H1 (cell line): ENCODE data around the gene PRSS22. TPM values are rescaled to one million over a fixed set of nuclear protein-coding genes. Genes with fewer than 3 reads are reported as not detected.

ENCODE experiments used
- CTCF ChIA-PET: fragments of 300-600 bp; sonication (Branson Sonifier 250); formaldehyde crosslinking; loops from one replicate; lab custom pipeline; 2021; ENCODE audit not compliant: partially characterized antibody; lab: Charles Lee
- POLR2A ChIA-PET: fragments of 300-600 bp; sonication (Branson Sonifier 250); formaldehyde crosslinking; loops from one replicate; lab custom pipeline; 2021; ENCODE audit warnings: inconsistent platforms; ENCODE audit not compliant: partially characterized antibody; lab: Charles Lee
- DNase-seq, 2 experiments: peaks; one replicate each; pipeline versions ENCODE4 v3.0.0 to v3.0.0-alpha.2; 2010 to 2022; ENCODE audit warnings: low spot score in 2 of 2, low read depth in 1 of 2, mixed read lengths in 1 of 2
- FAIRE-seq: peaks from 2 replicates; lab custom pipeline; 2011; peaks lifted over from hg19 to GRCh38; lab: Jason Lieb, UNC
- H2AFZ ChIP-seq: 2 replicates; pipeline ENCODE4 v1.8.1; 2012; ENCODE audit warnings: low read length, inconsistent platforms
- H2AK5ac ChIP-seq: 2 replicates; pipeline ENCODE4 v1.6.1; 2013; ENCODE audit warnings: low read depth, low read length
- H2BK120ac ChIP-seq: replicated peaks from 2 replicates; pipeline ENCODE3; 2013; ENCODE audit warnings: low read depth, low read length, inconsistent platforms
- H2BK12ac ChIP-seq: 2 replicates; pipeline ENCODE4 v1.6.1; 2013; ENCODE audit warnings: low read depth, low read length
- H2BK15ac ChIP-seq: 2 replicates; pipeline ENCODE4 v1.6.1; 2013; ENCODE audit warnings: low read length
- H2BK20ac ChIP-seq: 2 replicates; pipeline ENCODE4 v1.6.1; 2013; ENCODE audit warnings: low read length
- H2BK5ac ChIP-seq: 2 replicates; pipeline ENCODE4 v1.6.1; 2013; ENCODE audit warnings: low read depth, low read length
- H3K14ac ChIP-seq: 2 replicates; pipeline ENCODE4 v1.6.1; 2013; ENCODE audit warnings: inconsistent platforms; ENCODE audit not compliant: insufficient read length
- H3K18ac ChIP-seq: 2 replicates; pipeline ENCODE4 v1.6.1; 2013; ENCODE audit warnings: low read length; ENCODE audit errors: extremely low read depth
- H3K23ac ChIP-seq: 2 replicates; pipeline ENCODE4 v1.6.1; 2013; ENCODE audit warnings: inconsistent platforms; ENCODE audit not compliant: insufficient read length
- H3K23me2 ChIP-seq: 2 replicates; pipeline ENCODE4 v1.6.1; 2013; ENCODE audit warnings: low read depth, low read length
- H3K27ac ChIP-seq: 2 replicates; pipeline ENCODE4 v1.6.1; 2011; ENCODE audit warnings: low read depth, low read length, inconsistent platforms
- H3K27me3 ChIP-seq, 4 experiments: replicated peaks in 1 of 4; 1 replicate in 1 of 4; 2 replicates in 3 of 4; pipeline versions ENCODE4 v1.6.1 to v1.8.1; 2011 to 2013; ENCODE audit warnings: low read length in 3 of 4, mild to moderate bottlenecking in 3 of 4, inconsistent platforms in 2 of 4, mixed read lengths in 2 of 4, moderate library complexity in 1 of 4; ENCODE audit not compliant: control insufficient read depth in 3 of 4, insufficient read depth in 3 of 4; ENCODE audit errors: extremely low read depth in 1 of 4
- H3K36me3 ChIP-seq, 4 experiments: 2 replicates each; pipeline versions ENCODE4 v1.6.1 to v1.8.1; 2011 to 2013; ENCODE audit warnings: mild to moderate bottlenecking in 4 of 4, low read length in 3 of 4, moderate library complexity in 2 of 4, control low read depth in 1 of 4, inconsistent platforms in 1 of 4; ENCODE audit not compliant: insufficient read depth in 4 of 4, control insufficient read depth in 2 of 4
- H3K4ac ChIP-seq: replicated peaks from 2 replicates; pipeline ENCODE3; 2013; ENCODE audit warnings: low read length, low read depth, mixed read lengths, inconsistent platforms; ENCODE audit not compliant: insufficient read length
- H3K4me1 ChIP-seq, 4 experiments: replicated peaks in 1 of 4; 1 replicate in 1 of 4; 2 replicates in 3 of 4; pipeline versions ENCODE4 v1.6.1 to v1.8.1; 2011 to 2013; ENCODE audit warnings: low read length in 3 of 4, inconsistent platforms in 2 of 4, mixed read lengths in 1 of 4; ENCODE audit not compliant: insufficient read depth in 4 of 4, control insufficient read depth in 3 of 4
- H3K4me2 ChIP-seq, 2 experiments: 2 replicates each; pipeline versions ENCODE4 v1.6.1 to v1.8.1; 2011 to 2013; ENCODE audit warnings: low read depth in 2 of 2, low read length in 2 of 2, control low read depth in 1 of 2, inconsistent platforms in 1 of 2, mild to moderate bottlenecking in 1 of 2; ENCODE audit not compliant: insufficient read depth in 1 of 2
- H3K4me3 ChIP-seq, 4 experiments: fragments of 200-600, 300-600 bp in 1 of 4; sonication (generic), shearing (Covaris generic), sonication (Bioruptor Twin) in 1 of 4; 2 replicates each; pipeline versions ENCODE4 v1.5.1 to v1.8.1; 2011 to 2016; ENCODE audit warnings: low read length in 4 of 4, low read depth in 3 of 4, control low read depth in 2 of 4, inconsistent platforms in 2 of 4, mild to moderate bottlenecking in 2 of 4, mixed read lengths in 1 of 4, moderate library complexity in 1 of 4; ENCODE audit not compliant: insufficient read depth in 2 of 4; ENCODE audit errors: extremely low read depth in 1 of 4
- H3K56ac ChIP-seq: replicated peaks from 2 replicates; pipeline ENCODE3; 2013; ENCODE audit warnings: low read depth, mild to moderate bottlenecking, mixed read lengths, low read length, inconsistent platforms; ENCODE audit not compliant: insufficient read length
- H3K79me1 ChIP-seq: 2 replicates; pipeline ENCODE4 v1.6.1; 2013; ENCODE audit warnings: low read depth, low read length, control low read depth
- H3K79me2 ChIP-seq, 2 experiments: 2 replicates each; pipeline versions ENCODE4 v1.6.1 to v1.8.1; 2012 to 2013; ENCODE audit warnings: low read length in 2 of 2, mild to moderate bottlenecking in 2 of 2, inconsistent platforms in 1 of 2; ENCODE audit not compliant: insufficient read depth in 2 of 2, control insufficient read depth in 1 of 2
- H3K9ac ChIP-seq, 4 experiments: replicated peaks in 1 of 4; 1 replicate in 1 of 4; 2 replicates in 3 of 4; pipeline versions ENCODE4 v1.6.1 to v1.8.1; 2011 to 2013; ENCODE audit warnings: low read depth in 3 of 4, low read length in 3 of 4, control low read depth in 2 of 4, mild to moderate bottlenecking in 2 of 4, moderate library complexity in 2 of 4, inconsistent platforms in 1 of 4; ENCODE audit errors: extremely low read depth in 1 of 4
- H3K9me3 ChIP-seq, 2 experiments: 2 replicates each; pipeline versions ENCODE4 v1.6.1 to v1.8.1; 2012 to 2013; ENCODE audit warnings: mild to moderate bottlenecking in 2 of 2, moderate library complexity in 2 of 2, control low read depth in 1 of 2, inconsistent platforms in 1 of 2, low read depth in 1 of 2, low read length in 1 of 2, mixed read lengths in 1 of 2; ENCODE audit not compliant: insufficient read depth in 2 of 2
- H4K20me1 ChIP-seq, 2 experiments: replicated peaks in 1 of 2; 2 replicates each; pipeline versions ENCODE3 to v1.8.1; 2011 to 2013; ENCODE audit warnings: inconsistent platforms in 2 of 2, low read length in 2 of 2, mild to moderate bottlenecking in 1 of 2; ENCODE audit not compliant: insufficient read depth in 2 of 2, control insufficient read depth in 1 of 2
- H4K5ac ChIP-seq: 2 replicates; pipeline ENCODE4 v1.6.1; 2013; ENCODE audit warnings: low read length, low read depth, mixed read lengths, inconsistent platforms; ENCODE audit not compliant: insufficient read length
- H4K8ac ChIP-seq: 2 replicates; pipeline ENCODE4 v1.8.0; 2013; ENCODE audit warnings: mild to moderate bottlenecking, moderate library complexity, low read length, inconsistent platforms; ENCODE audit not compliant: insufficient read depth; ENCODE audit errors: extremely low read depth
- H4K91ac ChIP-seq: replicated peaks from 2 replicates; pipeline ENCODE3; 2013; ENCODE audit warnings: low read length, mixed read lengths, inconsistent platforms; ENCODE audit not compliant: insufficient read length
- EZH2 ChIP-seq: fragments of 200-600 bp; sonication (generic); IDR thresholded peaks from 2 replicates; pipeline ENCODE4 v1.7.1; 2012; ENCODE audit warnings: low read depth, mild to moderate bottlenecking, moderate library complexity, low read length, inconsistent platforms; ENCODE audit not compliant: severe bottlenecking
- RBBP5 ChIP-seq: IDR thresholded peaks from 2 replicates; pipeline ENCODE4 v1.7.1; 2012; ENCODE audit warnings: low read depth, mild to moderate bottlenecking, inconsistent platforms, low read length, moderate library complexity, borderline replicate concordance
- SRF ChIP-seq: IDR thresholded peaks from 2 replicates; pipeline ENCODE4 v1.6.1; 2011; ENCODE audit warnings: mild to moderate bottlenecking, low read depth, low read length, moderate library complexity
- SUZ12 ChIP-seq: fragments of 200-600 bp; sonication (generic); IDR thresholded peaks from 2 replicates; pipeline ENCODE4 v1.6.1; 2012; ENCODE audit warnings: mild to moderate bottlenecking, inconsistent platforms, low read length, moderate library complexity, mixed read lengths
- TCF12 ChIP-seq: IDR thresholded peaks from 2 replicates; pipeline ENCODE4 v1.6.1; 2011; ENCODE audit warnings: low read depth, mild to moderate bottlenecking, low read length
- WGBS, 2 experiments: shearing (Covaris generic) in 1 of 2; methylation state at CpG; one replicate each; pipeline versions ENCODE4 v1.1.6 to v1.1.7; 2013 to 2015; ENCODE audit warnings: low lambda C conversion rate in 2 of 2, mixed read lengths in 2 of 2, inconsistent platforms in 1 of 2, low coverage in 1 of 2, missing lambda C conversion rate in 1 of 2; ENCODE audit not compliant: insufficient replicate concordance in 2 of 2, insufficient coverage in 1 of 2, insufficient read length in 1 of 2; ENCODE audit errors: extremely low coverage in 1 of 2, missing lambda C conversion rate in 1 of 2; 5-methylcytosine and 5-hydroxymethylcytosine counted together
- polyA plus RNA-seq, 7 experiments: library from polyadenylated mRNA; depleted of rRNA in 3 of 7; stranded (reverse) in 5 of 7; unstranded in 2 of 7; fragments of >200 nt in 5 of 7; fragments of 200-250 nt in 2 of 7; gene quantifications; 1 replicate in 5 of 7; 2 replicates in 1 of 7; 4 replicates in 1 of 7; pipeline versions ENCODE4 v1.2.1 to v1.2.3, GENCODE V29; 2011 to 2013; ENCODE audit warnings: missing spikeins in 2 of 7, mixed read lengths in 2 of 7
- total RNA-seq: library from RNA; stranded (reverse); fragmentation: NEBNext Ultra II Directional; extraction: Animal tissue kit (Norgen Biotek cat#: 25700); gene quantifications from 2 replicates; pipeline ENCODE4 v1.2.1, GENCODE V29; 2021

Gene PRSS22
- total and polyA plus RNA-seq, 2 of the 8 experiments (the other 6 are each of a cell fraction or from before 2014, with no cell fraction given): 4.0 to 4.4 TPM

DNA sequence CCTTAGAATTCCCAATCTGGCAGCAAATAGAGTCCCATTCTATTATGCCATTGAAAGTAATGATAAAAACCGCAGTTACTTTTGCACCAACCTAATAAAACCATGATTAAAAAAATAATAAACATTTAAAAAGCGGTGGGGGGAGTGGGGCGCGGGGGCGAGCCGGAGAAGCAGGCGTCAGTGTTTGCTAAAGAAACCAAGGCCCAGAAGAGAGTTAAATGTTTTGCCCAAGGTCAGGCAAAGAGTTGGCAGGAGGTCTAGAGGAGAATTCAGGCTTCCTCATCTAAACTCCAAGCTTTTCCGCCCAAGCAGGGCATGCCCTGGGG, 9.7 kb upstream of the PRSS22 start:
- Histone ChIP-seq H4K5ac (peak overlapping the region; percentile 14), H3K14ac (no peak overlapping the region), H3K27me3 (peaks cover 7 to 40% (median 32%) of the 10 kb centered on the region in 4 experiments), H3K4ac (no peak overlapping the region), H2BK12ac (no peak overlapping the region), H3K36me3 (no peaks in the 10 kb centered on the region; a peak in 1 of 8 replicates), H3K27ac (peak overlapping the region; percentile 31; the same call in 1 of the 2 replicates), H3K18ac (peak overlapping the region; percentile 97; the same call in 1 of the 2 replicates), H3K79me2 (no peaks in the 10 kb centered on the region), H3K23ac (no peak overlapping the region), H3K4me3 (peak overlapping the region in 3 of 4 experiments; percentile 29 to 61 (median 53); a peak in 7 of 8 replicates), H4K91ac (peak overlapping the region; percentile 18), H3K23me2 (peaks cover 2% of the 10 kb centered on the region; the same call in 1 of the 2 replicates), H3K4me1 (no peaks in the 10 kb centered on the region), H3K4me2 (peak overlapping the region; percentile 71 to 84), H2AFZ (peak overlapping the region; percentile 100), H4K8ac (no peak overlapping the region), H2BK15ac (no peak overlapping the region), H3K79me1 (no peaks in the 10 kb centered on the region), H2BK20ac (no peak overlapping the region), H3K9me3 (no peaks in the 10 kb centered on the region), H3K56ac (no peak overlapping the region), H4K20me1 (no peaks in the 10 kb centered on the region), H3K9ac (peak overlapping the region in 1 of 4 experiments; percentile 29; a peak in 2 of 7 replicates), H2AK5ac (no peak overlapping the region), H2BK120ac (no peak overlapping the region), H2BK5ac (peak overlapping the region; percentile 85)
- DNase-seq (no peak), FAIRE-seq (no peak)
- WGBS, 2 experiments: 66% methylated on average over 8 of the region's 8 CpGs; no CpG with 5 or more reads in 1 of the 2 experiments
- TF ChIP-seq SUZ12: no peak
- no peak for TF ChIP-seq EZH2
- TF ChIP-seq RBBP5: no peak
- no peak for TF ChIP-seq TCF12
- TF ChIP-seq SRF: no peak
- CTCF ChIA-PET: interaction anchor here (0.7 to 6.5 kb wide), 27 partner anchors 9 to 169 kb away, joined by 3 to 90 read pairs (median 5); partner anchors contain the start of genes FLYWCH2, PRSS33 and PRSS41
- POLR2A ChIA-PET: interaction anchor here (0.6 to 1.8 kb wide), 14 partner anchors 9 to 151 kb away, joined by 3 to 8 read pairs (median 4); partner anchors contain the start of genes CLDN6, ELOB and FLYWCH1
